Stimulated activated CD4-positive, alpha-beta T cell treated with anti-CD3 and anti-CD28 coated beads, Interleukin-2, amount 100 ng/mL, for 48 hours (primary cell): ENCODE results near the gene RYR1.
A peak's percentile ranks its signal among the peaks of the same experiment; 100 is the strongest.

Source experiments
- DNase-seq, 2 donors: peaks; one replicate each; pipeline ENCODE4 v3.0.0-alpha.2; 2020

The RYR1 gene

DNA sequence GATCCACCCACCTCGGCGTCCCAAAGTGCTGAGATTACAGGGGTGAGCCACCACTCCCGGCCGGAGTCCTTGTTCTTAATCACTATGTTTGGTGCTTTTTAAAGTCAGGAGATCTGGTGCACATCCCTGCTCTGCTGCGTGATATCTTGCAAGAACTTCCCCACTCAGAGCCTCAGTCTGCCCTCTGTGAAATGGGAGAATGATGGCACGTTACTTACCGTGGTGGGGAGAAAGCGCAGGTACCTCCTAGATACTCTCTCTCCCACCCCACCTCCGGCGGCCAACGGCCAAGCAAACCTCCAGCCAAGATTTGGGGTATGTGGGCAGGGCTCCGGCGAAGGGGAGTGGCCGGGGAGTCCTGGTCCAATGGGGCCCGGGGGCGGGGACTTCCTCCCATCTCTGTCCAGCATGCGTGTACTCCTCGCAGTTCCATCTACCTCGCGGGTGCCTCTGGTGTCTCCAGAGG, at the start of gene RYR1:
RYR1 (plus strand) TSS at position 424 of the 466 bp plus-strand sequence. CDS start 139 bp downstream, outside the sequence.
- DNase-seq, result peak; percentile 54 to 57

DNA sequence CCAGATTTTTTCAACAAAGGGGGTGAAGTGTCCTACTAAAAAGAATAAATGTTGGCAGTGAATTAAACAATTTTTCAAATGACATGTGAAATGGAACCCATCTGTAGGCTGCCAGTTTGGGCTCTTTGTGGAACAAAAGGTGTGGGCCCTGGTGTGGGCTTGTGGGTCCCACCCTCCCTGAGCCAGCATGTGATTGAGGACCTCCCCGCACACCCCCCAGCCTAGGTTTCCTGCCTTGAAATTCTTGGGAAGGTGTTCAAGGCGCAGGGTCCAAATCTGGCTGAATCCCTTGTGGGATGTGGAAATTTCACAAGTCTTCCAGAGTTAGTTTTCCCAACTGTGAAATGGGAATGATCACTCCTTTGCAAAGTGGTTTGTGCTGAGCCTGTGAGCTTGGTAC, 49.7 kb upstream of the RYR1 start:
- no peak for DNase-seq

- no peak for DNase-seq
Measured at GRCh38 chr19:38384209-38385027, 49.1 kb upstream of the RYR1 start.

DNA sequence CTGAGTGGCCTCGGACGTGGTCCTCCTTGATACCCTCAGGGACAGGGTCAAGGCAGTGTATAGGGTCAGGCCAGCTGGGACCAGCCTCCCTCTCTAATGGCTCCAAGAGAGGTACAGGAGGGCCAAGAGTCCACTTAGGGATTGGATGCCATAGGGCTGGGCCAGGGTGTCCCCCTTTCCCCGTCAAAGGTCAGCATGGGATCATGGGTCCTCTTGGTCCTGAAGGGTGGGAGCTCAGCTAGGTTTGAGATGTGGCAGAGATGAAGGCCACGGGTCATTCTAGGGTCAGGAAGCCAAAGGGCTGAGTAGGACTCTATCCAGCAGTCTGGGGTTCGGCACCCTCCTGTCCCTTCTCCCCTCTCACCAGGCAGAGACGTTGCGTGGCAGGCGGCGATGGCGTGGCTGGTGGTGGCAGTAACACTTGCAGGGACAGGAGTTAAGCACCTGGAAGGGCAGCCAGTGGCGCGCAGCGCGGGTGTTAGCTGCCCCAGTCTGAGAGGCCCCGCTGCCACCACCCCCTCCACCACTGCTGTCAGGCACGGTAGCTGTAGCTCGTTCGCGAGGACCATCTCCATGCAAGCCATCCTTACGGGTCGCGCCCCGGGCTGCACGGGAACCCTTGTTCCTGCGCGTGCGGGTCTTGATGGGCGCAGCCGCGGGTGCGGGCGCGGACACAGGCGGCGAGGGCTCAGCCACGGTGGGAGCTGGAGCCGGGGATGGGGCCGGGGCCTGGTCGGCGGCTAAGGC, 48.3 kb upstream of the RYR1 start:
- DNase-seq, result no peak

DNA sequence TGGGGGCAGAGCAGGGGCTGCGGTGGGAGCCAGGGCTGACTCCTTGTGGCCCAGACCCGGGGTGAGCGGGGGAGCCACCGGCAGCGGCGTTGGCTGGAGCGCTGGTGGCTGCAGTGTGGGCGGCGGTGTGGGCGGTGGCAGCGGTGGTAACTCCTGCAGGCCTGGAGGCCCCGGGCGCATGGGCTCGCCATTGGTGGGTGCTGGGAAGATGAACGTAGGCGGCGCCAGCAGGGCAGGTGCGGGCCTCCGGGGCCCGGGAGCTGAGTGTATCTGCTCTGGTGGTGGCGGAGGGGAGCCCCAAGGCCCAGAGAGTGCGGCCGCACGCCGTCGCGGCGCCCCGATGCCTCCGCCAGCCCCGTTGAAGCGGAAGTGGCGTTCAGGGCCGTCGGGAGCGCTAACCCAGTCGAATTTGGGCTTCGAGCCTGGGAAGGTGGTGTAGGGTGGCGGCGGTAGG, 47.7 kb upstream of the RYR1 start:
- no peak for DNase-seq

DNA sequence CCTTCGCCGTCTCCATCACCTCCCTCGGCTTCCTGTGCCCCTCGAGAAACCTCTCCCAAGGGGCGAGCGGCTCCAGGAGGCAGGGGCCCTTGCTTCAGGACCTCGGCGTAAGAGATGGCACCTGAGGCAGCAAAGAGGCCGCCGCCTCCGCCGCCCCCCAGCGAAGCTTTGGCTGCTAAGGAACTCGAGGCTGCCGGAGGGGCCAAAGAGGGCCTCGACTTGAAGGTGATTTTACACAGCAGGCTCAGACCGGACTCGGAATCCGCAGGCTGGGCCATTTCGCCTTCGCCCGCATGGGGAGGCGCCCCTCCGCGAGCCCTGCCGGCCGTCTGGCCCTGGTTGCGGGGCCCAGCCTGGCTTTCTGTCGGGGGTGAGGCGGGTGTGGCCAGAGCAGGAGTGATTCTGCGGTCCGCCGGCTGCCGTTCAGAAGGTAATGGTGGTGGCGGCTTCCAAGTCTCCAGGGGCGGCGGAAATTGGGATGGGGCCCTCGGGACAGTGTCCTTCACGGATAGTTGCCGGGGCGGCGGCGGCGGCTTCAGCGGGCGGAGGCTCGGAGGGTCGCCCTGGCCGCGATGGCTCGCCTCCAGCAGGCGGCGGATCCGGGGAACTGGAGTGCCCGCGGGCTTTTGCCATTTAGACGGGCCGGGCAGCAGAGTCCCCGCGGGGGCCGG, 47.1 kb upstream of the RYR1 start:
- DNase-seq, result no peak

DNA sequence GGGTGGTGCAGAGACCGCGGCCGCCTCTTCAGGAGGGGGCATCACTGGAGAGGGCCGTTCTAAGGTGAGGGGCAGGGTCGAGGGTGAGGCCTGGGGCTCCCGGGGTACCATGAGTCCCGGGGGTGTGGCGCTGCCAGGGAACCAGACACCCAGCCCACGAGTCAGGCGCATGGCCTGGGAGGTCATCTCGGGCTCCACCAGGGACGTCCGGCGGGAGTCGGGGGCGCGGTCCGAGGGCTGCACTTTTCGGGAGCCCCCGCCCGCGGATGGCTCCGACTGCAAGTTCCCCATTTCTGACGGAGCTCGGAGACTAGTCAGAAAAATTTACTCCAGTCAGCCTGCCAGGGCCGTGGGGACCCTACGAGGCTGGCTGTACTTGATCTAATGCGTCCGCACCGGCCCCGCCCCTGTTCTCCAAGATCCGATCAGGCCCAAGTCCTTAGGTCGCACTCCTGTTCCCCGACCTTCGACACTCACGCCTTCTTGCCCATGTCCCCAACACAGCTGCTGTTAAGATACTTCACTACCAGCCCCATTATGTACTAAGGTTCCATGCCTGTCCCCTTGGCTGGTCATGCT, 46.4 kb upstream of the RYR1 start:
- DNase-seq, result no peak

GRCh38 chr19:38387550-38388348, 45.7 kb upstream of the RYR1 start, which contains the start of gene GGN:
Gene GGN (minus strand): TSS chr19:38388034. CDS start chr19:38387261, 773 bp downstream.
- peak; percentile 81 to 88 for DNase-seq

DNA sequence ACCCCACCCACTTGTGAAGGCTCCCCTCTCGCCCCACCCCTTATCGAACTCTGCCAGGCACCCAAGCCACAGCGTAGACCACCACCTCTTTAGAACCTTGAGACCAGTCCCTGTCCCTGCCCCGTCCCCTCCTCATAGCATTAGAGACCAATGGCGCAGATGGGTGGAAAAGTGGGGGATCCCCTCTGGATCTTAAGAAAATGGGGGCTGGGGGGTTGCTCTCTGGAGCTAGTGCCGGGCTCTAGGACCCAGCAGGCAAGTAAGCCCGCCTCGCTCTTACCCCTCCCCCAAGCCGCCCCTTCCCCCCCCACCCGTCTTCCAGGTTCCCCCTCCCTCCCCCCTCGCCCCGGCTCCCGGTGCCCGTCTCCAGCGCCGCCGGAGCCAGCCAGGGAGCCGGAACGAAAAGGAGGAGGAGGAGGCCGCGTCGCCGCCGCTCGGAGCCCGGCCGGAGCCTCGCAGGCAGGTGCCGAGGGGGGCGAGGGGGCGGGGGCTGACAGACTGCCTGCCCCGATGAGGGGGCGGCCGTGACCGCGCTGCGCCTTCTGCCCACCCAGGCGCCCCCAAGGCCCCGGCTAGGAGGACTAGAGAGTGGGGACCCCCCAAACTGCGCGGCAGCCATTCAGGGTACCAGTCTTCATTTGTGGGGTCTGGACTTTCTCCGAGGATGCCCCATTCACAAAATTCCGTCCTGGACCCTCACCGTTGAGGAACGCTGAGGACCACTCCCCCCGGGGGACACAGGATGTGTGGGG, 45.0 kb upstream of the RYR1 start, which contains the start of gene SPRED3:
SPRED3 (plus strand) TSS at position 349 of the 752 bp plus-strand sequence. CDS start 1,606 bp downstream, outside the sequence.
- no peak for DNase-seq

GRCh38 chr19:38389101-38389925, 44.2 kb upstream of the RYR1 start:
- DNase-seq, result no peak

- no peak for DNase-seq
Measured at GRCh38 chr19:38389957-38390924, 43.2 kb upstream of the RYR1 start.

DNA sequence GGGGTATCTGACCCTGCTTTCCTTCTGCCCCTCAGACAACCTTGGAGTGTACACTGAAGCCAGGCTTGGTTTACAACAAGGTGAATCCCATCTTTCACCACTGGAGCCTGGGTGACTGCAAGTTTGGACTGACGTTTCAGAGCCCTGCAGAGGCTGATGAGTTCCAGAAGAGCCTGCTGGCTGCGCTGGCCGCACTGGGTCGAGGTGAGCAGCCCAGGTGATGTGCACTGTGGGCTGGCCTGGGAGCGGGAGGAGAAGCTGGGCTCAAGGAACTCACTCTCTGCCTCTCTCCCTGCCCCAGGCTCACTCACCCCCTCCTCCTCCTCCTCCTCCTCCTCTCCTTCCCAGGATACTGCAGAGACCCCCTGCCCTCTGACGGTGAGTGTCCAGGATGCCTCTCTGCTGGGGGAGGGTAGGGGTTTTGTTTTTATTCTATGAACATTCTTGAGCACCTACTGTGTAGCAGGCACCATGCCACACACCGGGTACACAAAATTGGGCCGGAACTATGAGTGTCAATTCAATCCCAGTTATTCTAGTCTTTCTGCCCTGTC, 41.5 kb upstream of the RYR1 start:
- DNase-seq, result no peak

- no peak for DNase-seq
Measured at GRCh38 chr19:38392707-38393308, 40.7 kb upstream of the RYR1 start.

DNA sequence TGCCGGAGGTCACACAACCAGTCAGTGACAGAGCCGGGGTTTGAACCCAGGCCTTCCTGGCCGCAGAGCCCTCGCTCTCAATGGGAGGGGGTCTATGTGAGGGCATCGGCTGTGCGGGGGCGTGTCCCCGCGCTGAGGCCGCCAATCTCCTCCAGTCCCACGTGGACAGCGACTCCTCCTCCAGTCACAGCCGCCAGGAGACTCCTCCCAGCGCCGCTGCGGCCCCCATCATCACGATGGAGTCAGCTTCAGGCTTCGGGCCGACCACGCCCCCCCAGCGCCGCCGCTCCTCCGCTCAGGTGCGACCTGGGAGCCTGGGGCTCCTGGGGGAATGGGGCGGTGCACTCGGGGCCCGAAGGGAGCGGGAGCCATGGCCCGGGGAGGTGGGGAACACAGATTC, 39.0 kb upstream of the RYR1 start:
- DNase-seq, result peak; percentile 67 to 70

- DNase-seq, result peak in 1 of 2 donors; percentile 48
Measured at GRCh38 chr19:38395381-38396114, 37.9 kb upstream of the RYR1 start.

- DNase-seq, result no peak
Measured at GRCh38 chr19:38399081-38399480, 34.4 kb upstream of the RYR1 start.

DNA sequence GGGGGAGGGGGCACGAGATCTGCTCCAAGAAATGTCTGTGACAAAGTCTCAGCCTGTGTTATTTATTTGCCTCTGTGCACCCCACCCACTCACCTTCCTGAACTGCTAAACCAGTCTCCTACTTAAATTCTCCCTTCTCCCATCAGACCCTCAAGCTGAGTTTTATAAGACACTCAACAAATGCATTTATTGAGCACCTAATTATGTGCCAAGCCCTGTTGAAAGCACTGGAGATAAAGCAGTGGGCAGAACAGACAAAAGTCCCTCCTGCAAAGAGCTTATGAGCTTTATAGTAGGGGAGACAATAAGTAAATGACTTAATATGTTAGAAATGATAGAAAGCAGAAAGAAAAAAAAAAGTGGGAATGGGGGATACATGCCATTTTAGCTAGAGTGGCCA, 34.0 kb upstream of the RYR1 start:
- no peak for DNase-seq
